Measurements from ENCODE around the gene ADGRE2. TPM values are rescaled to one million over a fixed set of nuclear protein-coding genes. Genes with fewer than 3 reads are reported as not detected.

ADGRE2 gene
- total RNA-seq: under 0.01 TPM in 1 of 2 replicates, not detected in the other

DNA sequence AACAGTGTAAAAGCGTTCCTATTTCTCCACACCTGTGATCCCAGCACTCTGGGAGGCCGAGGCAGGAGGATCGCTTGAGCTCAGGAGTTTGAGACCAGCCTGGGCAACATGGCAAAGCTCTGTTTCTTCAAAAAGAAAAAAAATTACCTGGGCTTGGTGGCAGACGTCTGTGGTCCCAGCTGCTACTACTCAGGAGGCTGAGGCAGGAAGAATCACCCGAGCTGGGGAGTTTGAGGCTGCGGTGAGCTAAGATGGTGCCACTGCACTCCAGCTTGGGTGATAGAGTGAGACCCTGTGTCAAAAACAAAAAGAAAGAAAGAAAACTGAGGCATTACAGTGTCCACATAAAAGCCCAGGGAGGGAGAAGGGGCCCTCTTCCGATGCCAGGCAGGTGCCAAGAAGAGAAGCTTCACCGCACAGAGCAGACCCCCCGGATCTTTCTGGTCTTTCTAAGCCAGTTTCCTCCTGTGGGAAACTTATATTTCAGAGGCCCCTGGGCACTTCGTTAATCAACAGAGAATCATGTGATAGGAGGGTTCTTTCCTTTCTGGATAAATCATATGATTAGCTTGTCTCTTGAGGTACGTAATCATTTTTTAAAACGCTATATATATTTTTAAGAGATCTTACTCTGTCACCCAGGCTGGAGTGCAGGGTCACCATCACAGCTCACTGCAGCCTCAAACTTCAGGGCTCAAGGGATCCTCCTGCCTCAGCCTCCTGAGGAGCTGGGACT, at the start of gene ADGRE2:
Gene ADGRE2, minus strand, starts transcription at position 451 of the 736 bp plus-strand sequence. CDS start 1,804 bp downstream, outside the sequence.

GRCh38 chr19:14689598-14690503, 88.5 kb downstream of the ADGRE2 start, which contains the start of gene ZNF333:
TSS of gene ZNF333 (plus strand) at chr19:14690048. CDS start at chr19:14693492, 3,444 bp downstream.

Other genes with a start within 250 kb of the ADGRE2 start
- 51.2 and 56.9 TPM in 2 replicates for gene TECR, start 249.0 kb downstream of the ADGRE2 start, total RNA-seq
- 429 and 481 TPM in 2 replicates for gene NDUFB7, start 206.5 kb downstream of the ADGRE2 start, total RNA-seq
- not detected in 2 replicates for gene CLEC17A, start 195.5 kb downstream of the ADGRE2 start, total RNA-seq
- gene ADGRE3, start 103.7 kb downstream of the ADGRE2 start, total RNA-seq: not detected in 2 replicates
- gene ZNF333, start 88.5 kb downstream of the ADGRE2 start, total RNA-seq: 4.1 and 7.6 TPM in 2 replicates
- not detected in 2 replicates for gene OR7A5, start 56.6 kb upstream of the ADGRE2 start, total RNA-seq
- gene OR7C1, start 56.6 kb upstream of the ADGRE2 start, total RNA-seq: not detected in 2 replicates
- not detected in 2 replicates for gene OR7A10, start 70.4 kb upstream of the ADGRE2 start, total RNA-seq
- gene OR7A17, start 107.6 kb upstream of the ADGRE2 start, total RNA-seq: not detected in 2 replicates
- not detected in 2 replicates for gene OR7C2, start 162.9 kb upstream of the ADGRE2 start, total RNA-seq
- not detected in 2 replicates for gene SLC1A6, start 201.3 kb upstream of the ADGRE2 start, total RNA-seq